Prostate gland (tissue), 2 donors: ENCODE data around the gene EPHA6.

Experiments
- POLR2A ChIP-seq: fragments of 450-650 bp; IDR thresholded peaks from one replicate; pipeline ENCODE4 v1.6.1; 2016; ENCODE audit warnings: antibody characterized with exemption, mild to moderate bottlenecking
- POLR2AphosphoS5 ChIP-seq: sonication (generic); formaldehyde crosslinking; IDR thresholded peaks from one replicate; pipeline ENCODE4 v1.6.1; 2017; ENCODE audit warnings: antibody characterized with exemption
- TF ChIP-seq, protein P1 (sequence below), 4 experiments: fragments of 200-600 bp in 2 of 4; fragments of 450-650 bp in 2 of 4; sonication (generic) in 2 of 4; IDR thresholded peaks; 1 replicate in 3 of 4; 2 replicates in 1 of 4; pipeline ENCODE4 v1.5.1; 2016 to 2019; ENCODE audit warnings: antibody characterized with exemption in 4 of 4, mild to moderate bottlenecking in 2 of 4, moderate library complexity in 2 of 4

DNA sequence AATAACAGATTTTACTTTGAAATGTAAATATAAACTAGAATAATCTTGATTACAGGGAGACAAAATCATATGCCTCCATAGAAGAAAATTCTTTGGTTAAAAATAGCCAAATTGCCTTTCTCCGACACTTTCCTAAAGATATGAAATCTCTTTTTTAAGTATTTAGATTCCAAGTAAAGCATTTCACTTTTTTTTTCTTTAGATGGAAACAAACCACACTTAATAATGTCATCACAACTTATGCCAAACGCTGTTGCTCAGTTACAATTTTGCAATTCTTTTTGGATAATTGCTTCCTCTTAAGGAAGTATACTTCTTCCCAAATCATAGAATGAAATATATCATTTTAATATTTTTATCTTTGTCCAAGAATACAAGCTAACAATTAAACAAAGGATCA lies 656.1 kb downstream of the EPHA6 start:
- TF ChIP-seq, protein P1, sequence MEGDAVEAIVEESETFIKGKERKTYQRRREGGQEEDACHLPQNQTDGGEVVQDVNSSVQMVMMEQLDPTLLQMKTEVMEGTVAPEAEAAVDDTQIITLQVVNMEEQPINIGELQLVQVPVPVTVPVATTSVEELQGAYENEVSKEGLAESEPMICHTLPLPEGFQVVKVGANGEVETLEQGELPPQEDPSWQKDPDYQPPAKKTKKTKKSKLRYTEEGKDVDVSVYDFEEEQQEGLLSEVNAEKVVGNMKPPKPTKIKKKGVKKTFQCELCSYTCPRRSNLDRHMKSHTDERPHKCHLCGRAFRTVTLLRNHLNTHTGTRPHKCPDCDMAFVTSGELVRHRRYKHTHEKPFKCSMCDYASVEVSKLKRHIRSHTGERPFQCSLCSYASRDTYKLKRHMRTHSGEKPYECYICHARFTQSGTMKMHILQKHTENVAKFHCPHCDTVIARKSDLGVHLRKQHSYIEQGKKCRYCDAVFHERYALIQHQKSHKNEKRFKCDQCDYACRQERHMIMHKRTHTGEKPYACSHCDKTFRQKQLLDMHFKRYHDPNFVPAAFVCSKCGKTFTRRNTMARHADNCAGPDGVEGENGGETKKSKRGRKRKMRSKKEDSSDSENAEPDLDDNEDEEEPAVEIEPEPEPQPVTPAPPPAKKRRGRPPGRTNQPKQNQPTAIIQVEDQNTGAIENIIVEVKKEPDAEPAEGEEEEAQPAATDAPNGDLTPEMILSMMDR (IDR thresholded peaks at IDR 0.05) = no peak
- TF ChIP-seq POLR2A (no peak), POLR2AphosphoS5 (no peak)
